IPS DF 6.9 (cell line): Measurements from ENCODE around the gene RDH12.
A peak's percentile ranks its signal among the peaks of the same experiment; 100 is the strongest.

Source experiments
- DNase-seq: peaks from one replicate; pipeline ENCODE4 v3.0.0-alpha.2; 2013; ENCODE audit warnings: low read depth, low spot score
- H3K27ac ChIP-seq: one replicate; pipeline ENCODE4 v1.5.1; 2013; ENCODE audit warnings: low read length, control low read depth
- H3K27me3 ChIP-seq: 2 replicates; pipeline ENCODE4 v1.6.1; 2013; ENCODE audit warnings: mild to moderate bottlenecking, low read length; ENCODE audit not compliant: control insufficient read depth, insufficient read depth
- H3K36me3 ChIP-seq: 2 replicates; pipeline ENCODE4 v1.6.1; 2013; ENCODE audit warnings: low read length; ENCODE audit not compliant: control insufficient read depth, insufficient read depth
- H3K4me1 ChIP-seq: 2 replicates; pipeline ENCODE4 v1.6.1; 2013; ENCODE audit warnings: low read length; ENCODE audit not compliant: control insufficient read depth, insufficient read depth
- H3K4me3 ChIP-seq: 2 replicates; pipeline ENCODE4 v1.5.1; 2013; ENCODE audit warnings: mild to moderate bottlenecking, low read length
- H3K9me3 ChIP-seq: 2 replicates; pipeline ENCODE4 v1.6.1; 2013; ENCODE audit warnings: low read length, inconsistent platforms; ENCODE audit not compliant: control insufficient read depth, insufficient read depth
- WGBS: extraction: QIAGEN DNeasy Blood & Tissue Kit; methylation state at CpG from one replicate; pipeline ENCODE4 v1.1.7; 2013; ENCODE audit warnings: mixed read lengths, missing lambda C conversion rate; ENCODE audit not compliant: insufficient read length, insufficient coverage; 5-methylcytosine and 5-hydroxymethylcytosine counted together

The RDH12 gene

DNA sequence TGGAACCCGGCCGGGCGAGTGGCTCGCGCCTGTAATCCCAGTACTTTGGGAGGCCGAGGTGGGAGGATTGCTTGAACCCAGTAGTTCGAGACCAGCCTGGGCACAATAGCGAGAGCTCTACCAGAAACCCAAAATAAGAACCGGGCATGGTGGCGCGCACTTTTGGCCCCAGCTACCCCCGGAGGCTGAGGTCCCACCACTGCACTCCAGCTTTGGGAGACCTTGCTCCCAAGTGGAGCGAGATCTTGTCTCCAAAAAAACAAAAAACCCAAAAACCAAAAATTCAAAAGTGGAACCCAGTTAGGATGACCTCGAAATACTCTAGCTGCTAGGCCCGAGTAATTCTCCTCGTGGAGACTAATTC is 26.5 kb upstream of the RDH12 start:
- H3K27ac ChIP-seq: no peak overlapping the region

DNA sequence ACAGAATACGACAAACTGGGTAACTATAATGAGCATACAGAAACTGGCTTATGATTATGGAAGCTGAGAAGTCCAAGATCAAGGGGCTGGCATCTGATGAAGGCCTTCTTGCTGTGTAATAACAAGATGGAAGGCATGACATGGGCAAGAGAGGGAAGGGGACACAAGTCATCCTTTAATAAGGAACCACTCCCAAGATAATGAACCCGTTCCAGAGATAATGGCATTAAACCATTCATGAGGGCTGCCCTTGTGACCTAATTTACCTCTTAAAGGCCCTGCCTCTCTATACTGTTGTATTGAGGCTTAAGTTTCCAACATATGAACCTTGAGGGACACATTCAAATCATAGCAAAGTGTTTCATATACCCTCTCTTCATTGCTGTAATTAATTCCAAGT is 22.7 kb upstream of the RDH12 start:
- Histone ChIP-seq H3K27ac (no peak overlapping the region), H3K36me3 (peaks cover 14% of the 10 kb centered on the region; the same call in 1 of the 2 replicates)
- DNase-seq: no peak

More for the DNA sequence above, 26.5 kb upstream of the RDH12 start:
- DNase-seq: no peak
- no peaks in the 10 kb centered on the region for H3K9me3 ChIP-seq
- peak overlapping the region; percentile 83; the same call in 1 of the 2 replicates for H3K4me3 ChIP-seq
- no CpG with 5 or more reads among the region's 16 CpGs for WGBS
- H3K4me1 ChIP-seq: no peaks in the 10 kb centered on the region
- H3K36me3 ChIP-seq: peaks cover 9% of the 10 kb centered on the region; the same call in 1 of the 2 replicates
- no peaks in the 10 kb centered on the region for H3K27me3 ChIP-seq

DNA sequence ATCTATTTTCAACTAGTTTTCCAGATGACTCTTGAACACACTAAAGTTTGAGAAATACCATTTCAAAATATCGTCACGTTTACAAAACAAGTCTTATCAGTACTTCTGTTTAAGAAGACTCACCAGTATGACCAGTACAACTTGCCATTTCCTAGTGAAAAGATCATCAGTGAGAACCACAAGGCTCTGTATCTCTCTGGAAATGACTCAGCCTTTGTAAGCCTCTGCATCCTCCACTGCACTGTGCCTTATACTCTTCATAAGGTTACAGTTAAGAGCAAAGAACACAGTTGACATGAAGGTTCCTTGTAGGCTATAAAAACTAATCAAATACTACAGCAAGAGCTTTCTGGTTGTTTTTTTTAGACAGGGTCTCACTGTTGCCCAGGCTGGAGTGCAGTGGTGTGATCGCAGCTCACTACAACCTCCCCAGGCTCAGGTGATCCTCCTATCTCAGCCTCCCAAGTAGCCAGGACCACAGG is 21.5 kb upstream of the RDH12 start:
- Histone ChIP-seq H3K27ac (no peak overlapping the region), H3K4me1 (no peaks in the 10 kb centered on the region), H3K27me3 (no peaks in the 10 kb centered on the region), H3K4me3 (no peak overlapping the region), H3K36me3 (peaks cover 17% of the 10 kb centered on the region; the same call in 1 of the 2 replicates), H3K9me3 (no peaks in the 10 kb centered on the region)
- WGBS: no CpG with 5 or more reads among the region's 3 CpGs
- DNase-seq: no peak

More for the DNA sequence above, 22.7 kb upstream of the RDH12 start:
- H3K27me3 ChIP-seq: no peaks in the 10 kb centered on the region
- no CpG with 5 or more reads among the region's 2 CpGs for WGBS
- no peak overlapping the region for H3K4me3 ChIP-seq
- H3K4me1 ChIP-seq: no peaks in the 10 kb centered on the region
- no peaks in the 10 kb centered on the region for H3K9me3 ChIP-seq

DNA sequence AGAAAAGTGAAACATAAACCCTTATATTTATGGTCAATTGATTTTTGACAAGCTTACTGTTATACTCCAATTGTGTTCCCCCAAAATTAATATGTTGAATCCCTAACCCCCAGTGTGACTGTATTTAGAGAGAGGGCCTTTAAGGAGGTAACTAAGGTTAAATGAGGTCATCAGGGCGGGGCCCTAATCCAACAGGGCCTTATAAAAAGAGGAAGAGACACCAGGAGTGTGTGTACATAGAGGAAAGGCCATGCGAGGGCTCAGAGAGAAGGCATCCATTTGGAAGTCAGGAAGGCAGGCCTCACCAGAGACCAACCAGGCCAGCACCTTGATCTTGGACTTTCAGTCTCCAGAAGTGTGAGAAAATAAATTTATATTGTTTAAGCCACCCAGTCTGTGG is 20.7 kb upstream of the RDH12 start:
- no peak for DNase-seq
- no CpG with 5 or more reads among the region's 2 CpGs for WGBS
- H3K27ac ChIP-seq: no peak overlapping the region
- no peaks in the 10 kb centered on the region for H3K9me3 ChIP-seq
- no peaks in the 10 kb centered on the region for H3K4me1 ChIP-seq
- peaks cover 24% of the 10 kb centered on the region; the same call in 1 of the 2 replicates for H3K36me3 ChIP-seq
- H3K4me3 ChIP-seq: no peak overlapping the region
- no peaks in the 10 kb centered on the region for H3K27me3 ChIP-seq

DNA sequence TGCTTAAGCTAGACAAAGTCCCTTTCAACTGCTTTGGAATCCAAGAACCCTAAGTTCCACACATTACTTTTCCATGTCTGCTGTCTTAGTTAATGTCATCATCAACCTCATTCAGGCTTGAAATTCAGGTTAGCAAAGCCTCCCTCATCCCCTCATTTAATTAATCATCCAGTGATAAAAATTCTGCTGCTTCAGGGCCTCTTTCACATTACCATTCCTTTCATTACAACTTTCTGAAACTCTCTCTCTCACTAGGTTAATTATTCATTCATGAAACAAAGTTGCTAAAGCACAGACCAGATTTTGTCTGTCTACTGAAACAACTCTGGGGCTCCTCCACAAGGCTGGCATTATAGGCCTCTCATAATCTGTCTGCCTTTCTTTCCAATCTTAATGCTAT is 17.8 kb upstream of the RDH12 start:
- H3K4me1 ChIP-seq: no peaks in the 10 kb centered on the region
- H3K36me3 ChIP-seq: peaks cover 29% of the 10 kb centered on the region; the same call in 1 of the 2 replicates
- no peak for DNase-seq
- no peak overlapping the region for H3K4me3 ChIP-seq
- H3K27ac ChIP-seq: no peak overlapping the region
- H3K27me3 ChIP-seq: no peaks in the 10 kb centered on the region
- no peaks in the 10 kb centered on the region for H3K9me3 ChIP-seq

DNA sequence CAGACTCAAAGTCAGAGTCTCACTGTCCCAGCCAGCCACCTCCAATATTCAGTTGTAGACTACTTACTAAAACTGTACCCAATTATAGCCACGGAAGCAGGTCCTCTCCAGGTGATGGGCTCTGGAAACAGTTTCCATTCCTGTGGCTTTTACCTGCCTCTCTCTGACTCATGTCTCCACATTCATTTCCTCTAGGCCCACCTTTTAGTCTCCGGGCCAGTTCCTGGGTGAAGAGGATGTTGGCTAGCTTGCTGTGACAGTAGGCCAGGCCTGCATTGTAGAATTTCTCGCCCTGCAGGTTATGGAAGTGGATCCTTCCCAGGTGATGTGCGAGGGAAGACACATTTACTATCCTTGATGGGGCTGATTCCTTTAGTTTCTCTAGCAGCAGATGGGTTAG is 11.7 kb upstream of the RDH12 start:
- H3K9me3 ChIP-seq: no peaks in the 10 kb centered on the region
- no peak overlapping the region for H3K27ac ChIP-seq
- H3K36me3 ChIP-seq: peaks cover 50% of the 10 kb centered on the region
- no peak for DNase-seq
- no CpG with 5 or more reads among the region's 4 CpGs for WGBS
- no peak overlapping the region for H3K4me3 ChIP-seq
- no peaks in the 10 kb centered on the region for H3K4me1 ChIP-seq
- no peaks in the 10 kb centered on the region for H3K27me3 ChIP-seq

DNA sequence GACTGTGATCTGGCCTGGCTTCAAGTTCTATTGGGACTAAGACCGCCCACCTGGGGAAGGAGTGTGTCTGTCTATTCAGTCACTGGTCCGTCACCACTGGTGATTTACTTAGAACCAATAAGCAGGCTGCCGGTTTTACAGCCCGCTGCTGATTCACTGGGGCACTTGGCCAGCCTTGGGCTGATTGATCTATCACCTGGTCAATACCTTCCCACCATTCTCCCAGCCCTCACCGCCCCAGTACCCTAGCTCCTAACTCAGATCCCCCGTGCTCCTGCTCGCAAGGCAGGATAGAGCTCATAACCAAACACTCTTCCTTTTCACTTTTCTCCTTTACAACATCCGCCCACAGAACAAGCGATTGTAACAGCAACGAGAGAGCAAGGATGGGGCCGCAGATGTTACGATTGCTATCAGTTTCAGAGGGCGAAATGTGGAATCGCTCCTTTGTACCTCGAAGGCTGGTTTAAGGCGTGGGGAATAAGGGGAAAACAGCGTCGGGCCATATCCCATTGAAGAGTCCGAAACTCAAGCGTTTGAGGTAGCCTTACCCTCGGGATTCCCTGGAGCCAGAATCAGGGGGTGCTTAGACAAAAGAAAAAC is 6.8 kb upstream of the RDH12 start:
- no peaks in the 10 kb centered on the region for H3K4me1 ChIP-seq

DNA sequence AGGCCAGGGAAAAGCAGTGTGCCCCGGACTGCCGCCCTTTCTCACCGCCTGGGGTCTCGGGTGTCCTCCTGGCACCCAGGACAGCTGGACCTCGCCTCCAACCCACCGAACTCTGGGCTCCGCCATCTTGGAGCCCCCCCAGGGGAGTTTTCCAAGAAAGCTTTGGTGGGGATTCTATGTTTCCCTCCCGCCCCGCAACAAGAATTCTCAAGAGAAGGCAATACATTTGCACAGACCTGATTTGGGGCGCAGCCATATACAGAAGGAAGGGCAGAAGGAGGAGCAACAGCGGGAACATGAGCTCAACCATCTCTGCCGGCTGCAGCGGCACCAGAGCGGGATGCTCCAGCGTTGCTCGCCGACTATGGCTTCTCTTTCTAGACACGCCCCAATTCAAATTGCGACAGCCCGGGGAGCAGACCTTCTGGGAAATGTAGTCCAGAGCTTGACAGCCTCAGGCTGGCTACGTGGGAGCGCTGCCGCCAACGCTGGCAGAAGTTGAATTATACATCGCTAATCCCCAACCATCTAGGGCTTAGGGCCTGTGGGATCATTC is 6.2 kb upstream of the RDH12 start, which contains the start of gene RDH11:
RDH11 (minus strand) TSS at position 371 of the 556 bp plus-strand sequence; CDS start at position 310, 61 bp downstream.
- DNase-seq: peak; percentile 50
- Histone ChIP-seq H3K36me3 (peaks cover 14% of the 10 kb centered on the region; the same call in 1 of the 2 replicates), H3K9me3 (no peaks in the 10 kb centered on the region), H3K27ac (no peak within 1 kb of the TSS), H3K4me1 (no peaks in the 10 kb centered on the region), H3K27me3 (no peaks in the 10 kb centered on the region), H3K4me3 (peak within 1 kb of the TSS; percentile 96)
- WGBS: no CpG with 5 or more reads among the region's 25 CpGs

More for the DNA sequence above, 6.8 kb upstream of the RDH12 start:
- H3K4me3 ChIP-seq: peak overlapping the region; percentile 96
- no peak overlapping the region for H3K27ac ChIP-seq
- H3K9me3 ChIP-seq: no peaks in the 10 kb centered on the region
- peak; percentile 63 for DNase-seq
- H3K27me3 ChIP-seq: no peaks in the 10 kb centered on the region
- peaks cover 20% of the 10 kb centered on the region for H3K36me3 ChIP-seq
- no CpG with 5 or more reads among the region's 21 CpGs for WGBS

DNA sequence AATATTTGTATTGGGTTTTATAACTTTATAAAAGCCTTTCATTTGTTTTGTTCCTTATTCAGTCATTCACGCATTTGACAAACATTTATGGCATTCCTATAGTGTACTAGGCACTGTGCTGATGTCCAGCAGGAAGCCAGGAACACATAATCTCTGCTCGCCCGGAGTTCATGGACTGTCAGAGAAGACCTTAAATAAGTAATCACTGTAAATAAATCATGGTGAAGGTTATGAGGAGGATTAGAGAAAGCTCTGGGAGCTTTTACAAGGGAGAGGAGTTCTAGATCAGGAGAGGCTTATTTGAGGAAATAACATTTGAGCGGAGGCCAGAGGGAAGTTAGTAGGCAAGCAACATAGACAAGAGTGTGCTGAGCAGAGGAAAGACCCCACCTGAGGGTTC is 4.7 kb upstream of the RDH12 start:
- peaks cover 4% of the 10 kb centered on the region; the same call in 1 of the 2 replicates for H3K36me3 ChIP-seq
- DNase-seq: no peak
- H3K27ac ChIP-seq: no peak overlapping the region
- no peaks in the 10 kb centered on the region for H3K9me3 ChIP-seq
- no CpG with 5 or more reads among the region's 4 CpGs for WGBS
- no peak overlapping the region for H3K4me3 ChIP-seq
- no peaks in the 10 kb centered on the region for H3K4me1 ChIP-seq
- H3K27me3 ChIP-seq: no peaks in the 10 kb centered on the region

DNA sequence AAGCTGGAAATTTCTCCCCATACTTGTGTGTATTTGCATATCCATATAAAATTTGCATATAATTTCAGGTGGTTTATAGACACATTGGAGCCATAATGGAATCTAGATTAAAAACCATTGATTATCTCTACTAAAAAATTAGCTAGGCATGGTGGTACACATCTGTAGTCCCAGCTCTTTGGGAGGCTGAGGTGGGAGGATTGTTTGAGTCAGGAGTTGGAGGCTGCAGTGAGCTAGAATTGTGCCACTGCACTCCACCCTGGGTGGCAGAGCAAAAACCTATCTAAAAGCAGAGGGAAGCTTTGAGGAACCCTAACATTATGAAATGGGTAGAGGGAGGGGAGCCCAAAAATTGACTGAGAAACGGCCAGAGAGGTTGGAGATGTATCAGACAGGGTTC is 3.5 kb upstream of the RDH12 start:
- H3K4me3 ChIP-seq: no peak overlapping the region
- H3K4me1 ChIP-seq: no peaks in the 10 kb centered on the region
- no peak overlapping the region for H3K27ac ChIP-seq
- H3K27me3 ChIP-seq: no peaks in the 10 kb centered on the region
- H3K9me3 ChIP-seq: no peaks in the 10 kb centered on the region
- DNase-seq: no peak
- H3K36me3 ChIP-seq: no peaks in the 10 kb centered on the region
- no CpG with 5 or more reads among the region's 1 CpG for WGBS

DNA sequence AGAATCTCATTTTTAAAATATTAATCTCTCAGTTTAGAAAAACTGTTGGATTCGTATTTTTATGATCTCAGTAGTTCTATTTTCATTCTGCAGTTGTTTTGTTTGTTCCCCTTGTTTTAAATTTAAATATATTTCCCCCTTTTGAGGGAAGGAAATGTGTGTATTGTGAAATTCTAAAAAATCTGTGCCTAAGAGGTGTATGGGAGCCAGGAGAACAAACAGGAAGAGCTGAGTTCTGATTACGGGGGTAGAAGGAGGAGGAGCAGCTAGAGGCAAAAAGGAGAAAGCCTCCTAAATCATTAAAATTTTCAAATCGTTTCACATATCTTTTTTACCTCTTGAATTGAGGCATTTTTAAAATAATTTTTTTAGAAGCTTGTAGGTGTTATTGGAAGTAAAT is 2.3 kb downstream of the RDH12 start:
- H3K4me3 ChIP-seq: no peak overlapping the region
- H3K9me3 ChIP-seq: no peaks in the 10 kb centered on the region
- no peaks in the 10 kb centered on the region for H3K36me3 ChIP-seq
- no peaks in the 10 kb centered on the region for H3K27me3 ChIP-seq
- WGBS: no CpG with 5 or more reads among the region's 3 CpGs
- no peak for DNase-seq
- H3K4me1 ChIP-seq: no peaks in the 10 kb centered on the region
- H3K27ac ChIP-seq: no peak overlapping the region
